Heart right ventricle (tissue), 16 donors: ENCODE results near the gene FREY1. TPM values are rescaled to one million over a fixed set of nuclear protein-coding genes. Genes with fewer than 3 reads are reported as not detected.

Source experiments
- ATAC-seq, 8 donors: fragments of 200-7000 bp; cut with Tn5 transposase; one replicate each; pipeline ENCODE4 v1.9.1; 2020; ENCODE audit warnings: mild to moderate bottlenecking in 8 of 8, moderate library complexity in 8 of 8, moderate number of reproducible peaks in 1 of 8
- DNase-seq, 2 donors: peaks; one replicate each; pipeline ENCODE4 v3.0.0-alpha.2; 2020
- H3K27ac ChIP-seq, 10 donors: fragments of 200-600 bp; sonication (generic) in 2 of 10; one replicate each; pipeline versions ENCODE4 v1.5.0 to v1.8.0; 2020 to 2022; ENCODE audit warnings: mild to moderate bottlenecking in 3 of 10
- H3K27me3 ChIP-seq, 7 donors: fragments of 200-600 bp; one replicate each; pipeline ENCODE4 v1.8.0; 2021 to 2022; ENCODE audit warnings: mild to moderate bottlenecking in 2 of 7
- H3K36me3 ChIP-seq, 9 donors: fragments of 200-600 bp; sonication (generic) in 1 of 9; one replicate each; pipeline versions ENCODE4 v1.5.0 to v1.8.0; 2020 to 2022; ENCODE audit warnings: mild to moderate bottlenecking in 2 of 9
- H3K4me1 ChIP-seq, 9 donors: fragments of 200-600 bp; sonication (generic) in 1 of 9; one replicate each; pipeline versions ENCODE4 v1.5.0 to v1.8.0; 2020 to 2022; ENCODE audit warnings: mild to moderate bottlenecking in 4 of 9
- H3K4me3 ChIP-seq, 10 donors: fragments of 200-600 bp; sonication (generic) in 2 of 10; one replicate each; pipeline versions ENCODE4 v1.5.0 to v1.8.0; 2020 to 2022; ENCODE audit warnings: mild to moderate bottlenecking in 7 of 10, moderate library complexity in 2 of 10
- H3K9me3 ChIP-seq, 11 donors: fragments of 200-600 bp in 10 of 11; sonication (generic) in 2 of 11; one replicate each; pipeline versions ENCODE4 v1.5.0 to v1.8.0; 2013 to 2022; ENCODE audit warnings: mild to moderate bottlenecking in 2 of 11, control low read depth in 1 of 11, moderate library complexity in 1 of 11
- whole genome bisulfite sequencing, 2 donors: extraction: QIAGEN DNeasy Blood & Tissue Kit; methylation state at CpG; one replicate each; pipeline ENCODE4 v1.1.7; 2013; ENCODE audit warnings: inconsistent platforms in 1 of 2; 5-methylcytosine and 5-hydroxymethylcytosine counted together
- intact Hi-C, 10 donors: fragments of 100-400 bp; cut with DNase I; formaldehyde crosslinking; loops; one replicate each; pipeline versions ENCODE4 v1.11.1 to v1.14.2; 2022
- polyA plus RNA-seq, 2 donors: library from polyadenylated mRNA; stranded (reverse); fragments of 200-250 nt; gene quantifications; one replicate each; pipeline ENCODE4 v1.2.3, GENCODE V29; 2013
- total RNA-seq, 10 donors: library from RNA; stranded (reverse); fragmentation: NEBNext Ultra II Directional in 3 of 10; extraction: Animal tissue kit (Norgen Biotek cat#: 25700) in 3 of 10; gene quantifications; one replicate each; pipeline versions ENCODE4 v1.2.1 to v1.2.4, GENCODE V29; 2021 to 2023
- TF ChIP-seq, protein P1 (sequence below), 9 donors: fragments of 200-600 bp; sonication (generic) in 2 of 9; IDR thresholded peaks; one replicate each; pipeline versions ENCODE4 v1.5.0 to v1.8.0; 2021 to 2022; ENCODE audit warnings: antibody characterized with exemption in 9 of 9, mild to moderate bottlenecking in 5 of 9, moderate library complexity in 1 of 9
- donor health status: Arrhythmogenic right ventricular cardiomyopathy.
- donor health status: ischemic (EF 13 %, LVEDD 7.1; RV severe dilation, severe dysfunction).
- donor health status: healthy with polysubstance abuse.
- donor health status: DM: no; HTN: yes; CAD: no.
- donor health status: DM: no; HTN: no; CAD: no.
- donor health status: ischemic (EF 25% LVEDD 6.9; RV normal size, moderate dysfunction).
- donor health status: ischemic (EF 25% LVEDD 5.7; RV mildly dilated, moderate dysfunction).
- donor health status: healthy.
- donor health status: DM: yes; HTN: yes; CAD: no.
- donor health status: Ischemic cardiomyopathy.
- donor health status: ischemic (EF 35%, LVEDD 5.7; RV mildly dilated, moderate dysfunction).
- donor health status: nonischemic (EF 11% LVEDD 7.7; RV severe dilation, severe dysfunction).
- donor health status: DM: yes; HTN: yes; CAD: no.
- donor health status: PGD.
- donor health status: ischemic (EF 29% LVEDD 5.4; RV normal size, mild dysfunction).
- donor health status: nonischemic (EF 23%, LVEDD 6.1; RV moderate dilation, normal function).

The FREY1 gene
- total and polyA plus RNA-seq, 12 donors: 0.22 to 0.59 (median 0.39) TPM; not detected in 7

- 92 to 93% methylated on average over 10 of the region's 10 CpGs for WGBS, 2 donors
- intact Hi-C loops: no loop called here
- no peaks in the 10 kb centered on the region for H3K4me1 ChIP-seq
- H3K36me3 ChIP-seq: peaks cover 0 to 99% (median 49%) of the 10 kb centered on the region in 9 donors
- no peak overlapping the region for H3K4me3 ChIP-seq
- ATAC-seq (no peak), DNase-seq (no peak)
- no peaks in the 10 kb centered on the region for H3K27me3 ChIP-seq
- H3K9me3 ChIP-seq: no peaks in the 10 kb centered on the region
- TF ChIP-seq, protein P1, sequence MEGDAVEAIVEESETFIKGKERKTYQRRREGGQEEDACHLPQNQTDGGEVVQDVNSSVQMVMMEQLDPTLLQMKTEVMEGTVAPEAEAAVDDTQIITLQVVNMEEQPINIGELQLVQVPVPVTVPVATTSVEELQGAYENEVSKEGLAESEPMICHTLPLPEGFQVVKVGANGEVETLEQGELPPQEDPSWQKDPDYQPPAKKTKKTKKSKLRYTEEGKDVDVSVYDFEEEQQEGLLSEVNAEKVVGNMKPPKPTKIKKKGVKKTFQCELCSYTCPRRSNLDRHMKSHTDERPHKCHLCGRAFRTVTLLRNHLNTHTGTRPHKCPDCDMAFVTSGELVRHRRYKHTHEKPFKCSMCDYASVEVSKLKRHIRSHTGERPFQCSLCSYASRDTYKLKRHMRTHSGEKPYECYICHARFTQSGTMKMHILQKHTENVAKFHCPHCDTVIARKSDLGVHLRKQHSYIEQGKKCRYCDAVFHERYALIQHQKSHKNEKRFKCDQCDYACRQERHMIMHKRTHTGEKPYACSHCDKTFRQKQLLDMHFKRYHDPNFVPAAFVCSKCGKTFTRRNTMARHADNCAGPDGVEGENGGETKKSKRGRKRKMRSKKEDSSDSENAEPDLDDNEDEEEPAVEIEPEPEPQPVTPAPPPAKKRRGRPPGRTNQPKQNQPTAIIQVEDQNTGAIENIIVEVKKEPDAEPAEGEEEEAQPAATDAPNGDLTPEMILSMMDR (IDR thresholded peaks at IDR 0.05): no peak
- H3K27ac ChIP-seq: no peak overlapping the region
Measured at GRCh38 chr11:45937916-45938315, 30.8 kb upstream of the FREY1 start.

DNA sequence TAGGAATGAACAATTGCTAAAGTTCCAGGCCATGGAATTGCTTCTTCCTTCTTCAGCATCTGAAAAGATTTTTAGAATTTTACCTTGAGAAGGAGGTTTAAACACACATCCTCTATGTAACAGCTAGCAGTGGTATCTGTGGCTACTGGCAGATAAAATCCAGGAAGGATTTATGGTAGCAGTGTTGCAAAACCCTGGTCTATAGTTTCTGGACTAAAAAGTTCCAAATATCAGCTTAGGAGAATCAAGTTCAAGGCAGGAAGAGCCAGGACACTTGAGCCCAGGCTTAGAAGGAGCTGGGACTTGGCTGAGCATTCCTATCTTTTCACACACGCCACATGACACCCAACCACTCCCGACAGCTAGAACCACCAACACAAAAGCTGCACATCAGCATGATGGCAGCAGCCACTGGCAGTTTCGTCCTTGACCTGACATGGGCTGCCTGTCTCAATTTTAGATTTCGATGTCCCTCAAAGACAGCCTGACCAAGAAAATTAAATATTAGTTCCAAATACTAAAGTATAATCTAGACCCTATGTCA is 29.5 kb upstream of the FREY1 start:
- TF ChIP-seq, protein P1 (IDR thresholded peaks at IDR 0.05): no peak
- WGBS, 2 donors: 59 to 81% methylated on average over 4 of the region's 4 CpGs
- DNase-seq (no peak), ATAC-seq (no peak)
- Histone ChIP-seq H3K36me3 (peaks cover 0 to 99% (median 43%) of the 10 kb centered on the region in 9 donors), H3K4me1 (peaks cover 0 to 2% (median 0%) of the 10 kb centered on the region in 9 donors), H3K27me3 (no peaks in the 10 kb centered on the region), H3K4me3 (no peak overlapping the region), H3K27ac (no peak overlapping the region), H3K9me3 (no peaks in the 10 kb centered on the region)
- intact Hi-C loops: no loop called here

DNA sequence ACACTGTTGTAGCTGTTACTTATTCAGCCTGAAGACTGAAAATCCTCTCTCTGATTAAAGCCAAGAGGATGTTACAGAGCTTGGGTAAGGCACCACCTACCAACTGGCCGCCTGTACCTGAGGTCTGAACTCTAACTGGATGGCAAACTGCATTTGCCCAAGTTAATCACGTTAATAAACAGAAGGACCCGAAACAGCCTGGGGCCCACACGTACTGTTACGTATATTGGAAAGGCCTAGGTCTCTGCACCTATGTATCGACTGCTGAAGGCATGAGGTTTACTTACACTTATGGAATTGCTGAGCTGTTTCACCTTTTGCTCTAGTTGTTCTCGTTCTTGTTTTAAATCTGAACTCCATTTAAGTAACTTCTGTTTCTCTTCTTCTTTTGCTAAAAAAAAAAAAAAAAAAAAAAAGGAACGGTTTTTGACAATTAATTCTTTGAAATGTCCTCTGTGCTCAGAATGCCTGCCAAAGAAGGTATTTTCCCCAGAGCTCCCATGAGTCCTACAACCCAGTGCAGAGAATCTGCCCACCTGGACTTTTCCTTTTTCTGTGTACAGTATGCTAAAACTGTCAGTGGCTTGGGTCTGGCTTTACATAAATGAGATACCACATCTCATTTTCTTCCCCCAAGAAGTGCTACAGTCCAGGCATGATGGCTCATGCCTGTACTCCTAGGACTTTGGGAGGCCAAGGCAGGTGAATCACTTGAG is 28.4 kb upstream of the FREY1 start:
- DNase-seq (no peak), ATAC-seq (no peak)
- Histone ChIP-seq H3K36me3 (peaks cover 0 to 96% (median 37%) of the 10 kb centered on the region in 9 donors), H3K27ac (no peak overlapping the region), H3K4me1 (peaks cover 0 to 13% (median 7%) of the 10 kb centered on the region in 9 donors), H3K27me3 (no peaks in the 10 kb centered on the region), H3K4me3 (no peak overlapping the region), H3K9me3 (no peaks in the 10 kb centered on the region)
- 91% methylated on average over 8 of the region's 8 CpGs for WGBS, 2 donors
- TF ChIP-seq, protein P1 (IDR thresholded peaks at IDR 0.05): no peak
- intact Hi-C loops: no loop called here

- Histone ChIP-seq H3K4me1 (peaks cover 0 to 21% (median 13%) of the 10 kb centered on the region in 9 donors), H3K36me3 (peaks cover 0 to 90% (median 37%) of the 10 kb centered on the region in 9 donors), H3K27ac (no peak overlapping the region), H3K9me3 (no peaks in the 10 kb centered on the region), H3K27me3 (no peaks in the 10 kb centered on the region), H3K4me3 (no peak overlapping the region)
- TF ChIP-seq, protein P1 (IDR thresholded peaks at IDR 0.05): no peak
- intact Hi-C loops: no loop called here
- no peak for DNase-seq
- ATAC-seq: no peak
- WGBS, 2 donors: 75 to 80% methylated on average over 12 of the region's 12 CpGs
Measured at GRCh38 chr11:45934580-45935318, 27.7 kb upstream of the FREY1 start.
